Measurements from ENCODE around the gene SNED1.

DNA sequence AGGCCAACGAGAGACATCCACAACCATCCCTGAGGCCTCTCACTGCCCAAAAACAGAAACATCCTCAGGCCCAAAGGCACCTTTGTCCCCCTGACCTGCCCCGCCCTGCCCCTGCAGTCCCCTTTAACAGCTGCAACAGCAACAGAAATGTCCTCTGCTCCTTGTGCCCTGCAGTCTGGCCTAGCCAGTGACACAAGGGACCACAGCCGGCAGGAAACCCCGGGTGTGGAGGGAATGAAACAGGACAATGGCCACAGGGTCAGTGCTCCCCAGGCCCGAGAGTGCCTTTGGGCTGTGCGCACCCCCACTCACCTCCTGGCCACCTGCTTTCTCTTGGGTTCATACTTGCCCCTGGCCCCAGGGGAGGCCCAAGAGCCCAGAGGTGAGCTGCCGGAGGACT, 35.6 kb downstream of the SNED1 start:
- TF ChIP-seq, protein P1, sequence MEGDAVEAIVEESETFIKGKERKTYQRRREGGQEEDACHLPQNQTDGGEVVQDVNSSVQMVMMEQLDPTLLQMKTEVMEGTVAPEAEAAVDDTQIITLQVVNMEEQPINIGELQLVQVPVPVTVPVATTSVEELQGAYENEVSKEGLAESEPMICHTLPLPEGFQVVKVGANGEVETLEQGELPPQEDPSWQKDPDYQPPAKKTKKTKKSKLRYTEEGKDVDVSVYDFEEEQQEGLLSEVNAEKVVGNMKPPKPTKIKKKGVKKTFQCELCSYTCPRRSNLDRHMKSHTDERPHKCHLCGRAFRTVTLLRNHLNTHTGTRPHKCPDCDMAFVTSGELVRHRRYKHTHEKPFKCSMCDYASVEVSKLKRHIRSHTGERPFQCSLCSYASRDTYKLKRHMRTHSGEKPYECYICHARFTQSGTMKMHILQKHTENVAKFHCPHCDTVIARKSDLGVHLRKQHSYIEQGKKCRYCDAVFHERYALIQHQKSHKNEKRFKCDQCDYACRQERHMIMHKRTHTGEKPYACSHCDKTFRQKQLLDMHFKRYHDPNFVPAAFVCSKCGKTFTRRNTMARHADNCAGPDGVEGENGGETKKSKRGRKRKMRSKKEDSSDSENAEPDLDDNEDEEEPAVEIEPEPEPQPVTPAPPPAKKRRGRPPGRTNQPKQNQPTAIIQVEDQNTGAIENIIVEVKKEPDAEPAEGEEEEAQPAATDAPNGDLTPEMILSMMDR (IDR thresholded peaks at IDR 0.05 in 4 of 5, conservative IDR thresholded peaks at IDR 0.05 in 1 of 5) = no peak
- TF ChIP-seq POLR2A (IDR thresholded peaks at IDR 0.05) = no peak

Measured in gastrocnemius medialis (tissue), 4 donors.